Measurements from ENCODE around the gene C5AR1.

The C5AR1 gene

GRCh38 chr19:47371261-47371660 is 61.6 kb downstream of the C5AR1 start:
- DNase-seq = no peak
